ENCODE results near the gene MC1R.

- no peak for TF ChIP-seq CTCF (IDR thresholded peaks at IDR 0.05)
- TF ChIP-seq NR3C1 (CRISPR knock-in tag; conservative IDR thresholded peaks at IDR 0.05; ENCODE audit: low read depth): no peak
These were observed 26.0 kb upstream of the MC1R start for GRCh38 chr16:89892635-89893034.

All from WTC11 (cell line).